GM18867 (cell line): Measurements from ENCODE around the gene ZFAND4.
"Not testable (repeated sequence)": the region's sequence is repeated elsewhere in the genome, so short reads cannot be mapped to it uniquely, and the experiment has no call there.

ENCODE experiments used
- ATAC-seq: cut with Tn5 transposase; IDR thresholded peaks from one replicate; pipeline ENCODE4 v1.9.1; 2021; ENCODE audit warnings: mild to moderate bottlenecking, moderate library complexity; ENCODE audit not compliant: unreplicated experiment

ZFAND4 gene

DNA sequence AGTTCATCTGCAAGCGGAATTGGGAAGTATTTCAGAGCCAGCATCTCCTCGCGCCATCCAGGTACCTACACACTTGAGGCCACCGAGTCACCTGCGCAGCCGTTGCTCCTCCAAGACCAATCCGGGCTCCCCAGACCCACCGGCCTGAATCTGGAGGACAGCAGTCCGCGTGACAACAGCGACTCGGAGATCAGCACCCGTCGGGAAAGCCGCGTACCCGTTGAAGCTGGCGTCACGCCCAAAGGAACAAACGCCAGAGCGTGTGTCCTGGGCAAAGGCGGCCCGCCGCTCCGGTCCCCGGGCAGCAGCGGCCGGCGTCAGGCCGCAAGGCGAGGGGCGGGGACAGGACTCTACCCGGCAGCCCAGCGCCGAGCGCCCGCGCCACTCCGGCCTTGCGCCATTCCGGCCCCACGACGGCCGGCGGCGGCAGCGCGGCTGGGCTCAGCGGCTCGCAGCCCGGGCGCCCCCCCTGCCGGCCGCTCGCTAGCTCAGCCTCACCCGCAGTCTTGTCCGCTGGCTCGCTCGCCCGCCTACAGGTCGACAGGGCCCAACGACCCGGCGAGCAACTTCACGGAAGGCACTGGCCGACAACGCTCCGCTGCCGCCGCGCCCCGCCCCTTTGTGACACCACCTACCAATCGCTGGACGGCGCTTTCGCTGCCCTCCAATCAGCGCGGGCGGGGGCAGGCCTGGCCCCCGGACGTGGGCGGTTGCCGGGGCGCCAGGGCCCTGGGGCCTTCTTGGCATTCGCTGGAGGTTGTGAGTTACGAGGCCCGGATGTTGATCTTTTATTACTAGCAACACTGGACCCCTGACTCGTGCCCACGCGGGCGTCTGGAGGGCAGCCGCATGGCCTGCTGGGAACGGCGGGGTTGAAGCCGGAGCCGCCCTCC, at the start of gene ZFAND4:
Gene ZFAND4, minus strand, starts transcription at position 592 of the 893 bp plus-strand sequence. CDS start 9,047 bp downstream, outside the sequence.
- ATAC-seq, result peak; percentile 97

- ATAC-seq, result not testable (repeated sequence)
These were observed 48.9 kb upstream of the ZFAND4 start for GRCh38 chr10:45721503-45721902.

DNA sequence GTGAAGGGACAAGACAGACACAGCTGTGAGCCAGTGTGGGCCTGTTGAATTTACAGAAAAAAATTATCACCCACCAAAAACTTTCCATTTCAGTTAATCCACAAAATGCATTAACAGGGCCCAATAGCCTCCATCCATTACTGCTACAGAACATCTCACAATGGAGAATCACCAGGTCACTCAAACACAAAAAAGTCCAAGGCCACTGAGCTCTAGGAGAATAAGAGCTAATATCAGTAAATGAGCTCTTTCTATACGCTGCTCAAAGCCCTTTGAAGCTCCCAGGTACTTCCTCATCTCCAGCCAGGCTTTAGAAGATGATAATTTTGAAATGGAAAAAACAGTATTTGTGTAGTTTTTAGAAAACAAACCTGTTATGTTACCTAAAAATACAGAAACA, 45.1 kb upstream of the ZFAND4 start:
- ATAC-seq, result not testable (repeated sequence)

- ATAC-seq, result not testable (repeated sequence)
These were observed 44.5 kb upstream of the ZFAND4 start for GRCh38 chr10:45717053-45717452.

DNA sequence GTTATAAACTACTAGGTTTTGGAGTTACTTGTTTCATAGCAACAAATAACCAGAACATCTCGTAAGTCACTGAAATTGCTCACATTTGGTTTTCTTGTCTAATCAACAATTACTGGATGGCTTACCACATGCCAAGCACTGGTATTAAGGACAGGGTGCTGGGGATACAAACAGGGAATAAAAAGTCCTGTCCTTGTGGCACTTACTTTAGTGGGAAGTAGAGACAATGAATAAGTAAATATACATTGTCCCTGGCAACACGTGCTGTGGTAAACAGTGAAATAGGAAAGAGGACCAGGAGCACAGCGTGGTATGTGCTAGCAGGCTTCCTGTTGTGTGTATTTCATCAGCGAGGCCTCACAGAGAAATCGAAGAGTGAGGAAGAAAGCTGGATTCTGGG, 38.7 kb upstream of the ZFAND4 start:
- not testable (repeated sequence) for ATAC-seq

DNA sequence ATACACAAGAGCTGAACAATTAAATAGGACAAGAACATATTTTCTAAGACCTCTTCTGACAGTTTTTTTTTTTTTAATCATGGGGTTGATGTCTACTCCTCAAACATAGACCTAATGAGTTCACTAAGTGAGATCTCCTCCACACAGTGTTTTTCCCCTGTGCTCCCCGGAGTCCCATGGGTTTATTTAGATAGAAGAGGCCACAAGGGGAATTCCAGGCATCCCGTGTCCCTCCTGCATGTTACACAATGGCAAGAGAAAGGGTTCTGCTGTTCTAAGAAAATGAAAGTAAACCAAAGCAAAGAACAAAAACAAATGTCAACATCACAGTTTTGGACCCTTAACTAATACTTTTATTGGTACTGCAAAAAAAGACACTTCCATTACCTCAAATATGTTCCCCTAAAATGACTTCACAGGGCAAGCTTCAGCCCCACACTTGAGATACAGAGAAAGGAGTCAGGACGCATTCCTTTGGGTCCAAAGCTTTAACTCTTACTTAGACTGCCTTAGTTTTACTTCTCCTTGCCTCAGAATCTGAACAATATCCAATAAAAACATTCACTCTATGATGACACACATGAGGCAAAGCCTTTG, 37.7 kb upstream of the ZFAND4 start:
- ATAC-seq, result peak; percentile 47

DNA sequence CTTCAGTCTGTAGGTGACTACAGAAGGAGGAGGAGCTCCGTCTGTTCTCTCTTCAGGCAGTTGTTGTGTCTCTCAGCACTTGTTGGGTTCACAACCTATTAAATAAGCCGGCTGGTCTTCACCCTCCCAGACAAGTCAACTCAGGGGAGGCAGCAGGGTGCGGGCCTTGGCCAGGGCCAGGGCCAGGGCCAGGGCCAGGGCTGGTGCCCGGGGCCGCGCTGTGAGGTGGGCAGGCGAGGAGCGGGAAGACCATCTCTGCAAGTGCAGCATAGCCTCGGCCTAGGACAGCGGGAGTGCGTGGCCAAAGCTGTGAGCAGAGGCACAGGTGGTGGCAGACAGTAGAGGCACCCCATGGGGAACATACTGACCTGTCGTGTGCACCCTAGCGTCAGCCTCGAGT, 5.9 kb upstream of the ZFAND4 start:
- ATAC-seq, result not testable (repeated sequence)

GRCh38 chr10:45675388-45675787, 2.8 kb upstream of the ZFAND4 start:
- no peak for ATAC-seq

- ATAC-seq, result no peak
These were observed 589 bp upstream of the ZFAND4 start for GRCh38 chr10:45673074-45673648.

DNA sequence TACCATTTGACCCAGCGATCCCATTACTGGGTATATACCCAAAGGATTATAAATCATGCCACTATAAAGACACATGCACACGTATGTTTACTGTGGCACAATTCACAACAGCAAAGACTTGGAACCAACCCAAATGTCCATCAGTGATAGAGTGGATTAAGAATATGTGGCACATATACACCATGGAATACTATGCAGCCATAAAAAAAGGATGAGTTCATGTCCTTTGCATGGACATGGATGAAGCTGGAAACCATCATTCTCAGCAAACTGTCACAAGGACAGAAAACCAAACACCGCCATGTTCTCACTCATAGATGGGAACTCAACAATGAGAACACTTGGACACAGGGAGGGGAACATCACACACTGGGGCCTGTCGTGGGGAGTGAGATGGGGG, 1.3 kb downstream of the ZFAND4 start:
- not testable (repeated sequence) for ATAC-seq

GRCh38 chr10:45669897-45670296, 2.7 kb downstream of the ZFAND4 start:
- ATAC-seq, result not testable (repeated sequence)

- ATAC-seq, result no peak
These were observed 11.6 kb downstream of the ZFAND4 start for GRCh38 chr10:45660876-45661411.

DNA sequence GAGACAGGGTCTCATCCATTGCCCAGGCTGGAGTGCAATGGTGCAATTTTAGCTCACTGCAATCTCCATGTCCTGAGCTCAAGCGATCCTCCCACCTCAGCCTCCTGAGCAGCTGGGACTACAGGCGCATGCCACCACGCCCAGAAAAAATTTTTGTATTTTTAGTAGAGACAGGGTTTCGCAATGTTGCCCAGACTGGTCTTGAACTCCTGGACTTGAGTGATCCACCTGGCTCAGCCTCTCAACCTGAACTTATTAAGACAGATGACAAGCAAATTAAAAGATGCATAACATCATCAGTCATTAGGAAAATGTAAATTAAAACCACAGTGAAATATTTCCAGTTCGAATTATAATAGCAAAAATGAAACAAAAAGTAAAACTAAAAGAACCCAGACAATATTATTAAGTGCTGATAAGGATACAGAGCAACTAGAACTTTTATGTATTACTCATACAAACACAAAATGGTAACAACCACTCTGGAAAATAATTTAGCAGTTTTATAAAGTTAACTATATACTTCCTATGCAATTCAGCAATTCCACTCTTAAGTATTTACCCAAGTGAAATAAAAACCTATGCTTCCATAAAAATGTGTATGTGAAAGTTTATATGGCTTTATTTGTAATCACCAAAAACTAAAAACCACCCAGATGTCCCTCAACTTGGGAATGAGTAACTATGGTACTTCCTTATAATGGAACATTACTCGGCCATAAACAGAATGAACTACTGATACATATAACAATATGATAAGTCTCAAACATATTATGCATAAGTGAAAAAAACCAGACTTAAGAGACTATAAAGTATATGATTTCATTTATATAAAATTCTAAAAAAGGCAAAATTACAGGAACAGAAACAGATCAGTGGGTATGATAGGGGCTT, 15.3 kb downstream of the ZFAND4 start:
- no peak for ATAC-seq

- no peak for ATAC-seq
These were observed 17.4 kb downstream of the ZFAND4 start for GRCh38 chr10:45655219-45655618.

GRCh38 chr10:45654753-45655141, 17.8 kb downstream of the ZFAND4 start:
- not testable (repeated sequence) for ATAC-seq

GRCh38 chr10:45653454-45653853, 19.1 kb downstream of the ZFAND4 start:
- ATAC-seq, result peak; percentile 63

DNA sequence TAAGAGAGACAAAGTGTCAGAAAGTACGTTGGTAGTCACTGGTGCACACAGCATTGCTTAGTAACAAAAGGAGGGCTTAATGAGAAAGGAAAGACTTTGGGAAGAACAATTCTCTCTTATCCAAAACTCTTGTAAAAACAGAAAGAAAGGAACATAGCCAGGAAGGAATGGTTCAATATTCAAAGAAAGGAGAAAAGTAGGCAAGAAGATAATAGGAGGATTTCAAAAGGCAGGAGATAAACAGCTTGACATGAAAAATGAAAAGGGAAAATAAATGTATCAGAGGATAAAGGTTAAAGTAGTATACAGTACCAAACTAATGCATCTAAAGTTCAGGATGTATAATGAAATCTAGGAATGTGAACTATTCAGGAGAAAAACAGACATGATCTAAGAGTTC, 20.1 kb downstream of the ZFAND4 start:
- no peak for ATAC-seq

- no peak for ATAC-seq
These were observed 23.3 kb downstream of the ZFAND4 start for GRCh38 chr10:45649296-45649695.

DNA sequence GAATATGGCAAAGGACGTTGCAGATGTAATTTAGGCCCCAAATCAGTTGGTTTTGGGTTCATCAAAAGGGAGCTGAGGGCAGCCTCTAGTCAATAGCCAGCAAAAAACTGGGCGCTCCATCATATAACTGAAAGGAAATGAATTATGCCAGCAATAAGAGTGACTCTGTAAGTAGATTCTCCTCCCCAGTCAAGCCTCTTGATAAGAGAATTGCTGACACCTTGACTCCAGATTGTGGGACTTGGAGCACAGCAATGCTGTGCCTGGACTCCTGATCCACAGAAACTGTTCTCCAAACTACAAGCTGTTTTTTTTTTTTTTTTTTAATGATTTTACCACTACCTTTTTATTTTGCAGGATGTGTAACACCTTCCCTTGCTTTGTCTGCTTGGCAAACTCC, 25.5 kb downstream of the ZFAND4 start:
- ATAC-seq, result no peak

DNA sequence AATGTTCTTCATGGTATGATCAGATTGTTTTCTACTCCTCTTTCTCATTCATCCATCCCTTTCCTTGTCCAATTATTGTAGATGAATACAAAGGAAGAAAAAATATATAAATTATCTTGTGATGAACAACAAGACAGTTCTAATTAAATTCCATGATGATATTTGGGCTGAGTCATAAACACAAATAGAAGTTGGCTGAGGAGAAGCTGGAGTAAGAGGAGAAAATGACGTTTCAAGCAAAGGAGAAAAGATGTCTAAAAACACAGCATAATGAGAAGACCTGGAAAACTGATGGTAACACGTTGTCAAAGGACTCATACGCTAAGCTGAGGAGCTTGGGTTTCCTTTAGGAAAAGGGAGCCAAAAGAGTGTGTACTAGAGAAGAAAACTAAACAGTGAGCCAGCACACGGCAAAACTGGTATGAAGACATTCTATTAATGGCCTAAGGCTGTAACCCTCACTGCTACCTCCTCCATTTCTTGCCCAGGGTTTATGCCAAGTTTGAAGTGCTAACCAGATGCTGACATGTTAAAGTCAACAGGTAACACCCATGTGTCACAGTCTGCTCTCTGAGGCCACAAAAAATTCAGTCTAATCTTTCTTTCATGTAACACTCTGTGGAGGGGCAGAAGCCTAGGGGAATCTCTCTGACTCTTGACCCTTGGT, 26.1 kb downstream of the ZFAND4 start:
- ATAC-seq, result no peak
